HG02588 (cell line): ENCODE data around the gene SERINC3.
A peak's percentile ranks its signal among the peaks of the same experiment; 100 is the strongest.
"Not testable (repeated sequence)": the region's sequence is repeated elsewhere in the genome, so short reads cannot be mapped to it uniquely, and the experiment has no call there.

Source experiments
- ATAC-seq: cut with Tn5 transposase; IDR thresholded peaks from one replicate; pipeline ENCODE4 v1.9.1; 2021; ENCODE audit warnings: mild to moderate bottlenecking, moderate library complexity; ENCODE audit not compliant: unreplicated experiment

Gene SERINC3

GRCh38 chr20:44521484-44522481, at the start of gene SERINC3:
Gene SERINC3, minus strand, starts transcription at chr20:44522070. Its CDS starts 119 bp downstream, at chr20:44521951.
- peak; percentile 96 for ATAC-seq

GRCh38 chr20:44571362-44571988, 49.6 kb upstream of the SERINC3 start:
- no peak for ATAC-seq

- no peak for ATAC-seq
Measured at GRCh38 chr20:44570367-44570766, 48.5 kb upstream of the SERINC3 start.

- no peak for ATAC-seq
Measured at GRCh38 chr20:44566811-44567210, 44.9 kb upstream of the SERINC3 start.

- ATAC-seq: no peak
Measured at GRCh38 chr20:44566018-44566417, 44.1 kb upstream of the SERINC3 start.

- no peak for ATAC-seq
Measured at GRCh38 chr20:44561876-44562275, 40.0 kb upstream of the SERINC3 start.

- ATAC-seq: not testable (repeated sequence)
Measured at GRCh38 chr20:44560818-44561217, 38.9 kb upstream of the SERINC3 start.

GRCh38 chr20:44560229-44560628, 38.4 kb upstream of the SERINC3 start:
- ATAC-seq: no peak

- no peak for ATAC-seq
Measured at GRCh38 chr20:44559302-44559701, 37.4 kb upstream of the SERINC3 start.

- no peak for ATAC-seq
Measured at GRCh38 chr20:44552950-44553908, 31.4 kb upstream of the SERINC3 start.

- no peak for ATAC-seq
Measured at GRCh38 chr20:44552568-44552949, 30.7 kb upstream of the SERINC3 start.

- no peak for ATAC-seq
Measured at GRCh38 chr20:44552050-44552449, 30.2 kb upstream of the SERINC3 start.

GRCh38 chr20:44549123-44549522, 27.3 kb upstream of the SERINC3 start:
- no peak for ATAC-seq

- ATAC-seq: no peak
Measured at GRCh38 chr20:44547419-44547818, 25.5 kb upstream of the SERINC3 start.

- no peak for ATAC-seq
Measured at GRCh38 chr20:44544263-44544662, 22.4 kb upstream of the SERINC3 start.

GRCh38 chr20:44543358-44543757, 21.5 kb upstream of the SERINC3 start:
- no peak for ATAC-seq

GRCh38 chr20:44542890-44543289, 21.0 kb upstream of the SERINC3 start:
- ATAC-seq: no peak

- ATAC-seq: no peak
Measured at GRCh38 chr20:44541992-44542391, 20.1 kb upstream of the SERINC3 start.

GRCh38 chr20:44540834-44541233, 19.0 kb upstream of the SERINC3 start:
- no peak for ATAC-seq

GRCh38 chr20:44537993-44538392, 16.1 kb upstream of the SERINC3 start:
- no peak for ATAC-seq

- no peak for ATAC-seq
Measured at GRCh38 chr20:44536175-44536574, 14.3 kb upstream of the SERINC3 start.
